GM19455 (cell line): ENCODE data around the gene TAS2R14.

ENCODE experiments used
- ATAC-seq: cut with Tn5 transposase; IDR thresholded peaks from one replicate; pipeline ENCODE4 v1.9.1; 2021; ENCODE audit not compliant: unreplicated experiment

The TAS2R14 gene, protein sequence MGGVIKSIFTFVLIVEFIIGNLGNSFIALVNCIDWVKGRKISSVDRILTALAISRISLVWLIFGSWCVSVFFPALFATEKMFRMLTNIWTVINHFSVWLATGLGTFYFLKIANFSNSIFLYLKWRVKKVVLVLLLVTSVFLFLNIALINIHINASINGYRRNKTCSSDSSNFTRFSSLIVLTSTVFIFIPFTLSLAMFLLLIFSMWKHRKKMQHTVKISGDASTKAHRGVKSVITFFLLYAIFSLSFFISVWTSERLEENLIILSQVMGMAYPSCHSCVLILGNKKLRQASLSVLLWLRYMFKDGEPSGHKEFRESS

GRCh38 chr12:10939163-10939562 is at the start of gene TAS2R14:
TSS of gene TAS2R14 (minus strand) at chr12:10939263. CDS start at chr12:10939207, 56 bp downstream.
- no peak for ATAC-seq

DNA sequence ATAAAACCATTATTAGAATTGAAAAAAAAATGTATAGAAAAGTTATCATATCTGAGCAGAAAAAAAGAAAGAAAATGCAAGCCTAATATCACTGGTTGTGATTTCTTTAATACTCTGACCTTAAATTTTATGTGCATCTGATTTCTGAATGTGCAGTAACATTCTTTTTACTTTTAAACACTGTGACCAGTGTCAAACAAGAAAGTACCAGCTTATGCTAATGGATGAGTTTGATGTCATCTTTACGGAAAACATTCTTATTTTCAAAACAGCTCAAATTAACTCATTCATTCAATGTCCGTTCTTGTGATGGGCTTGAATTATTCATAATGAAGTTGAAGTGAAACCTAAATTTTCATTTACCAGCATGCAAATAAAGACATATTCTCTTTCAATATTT is 47.7 kb upstream of the TAS2R14 start, which contains the start of gene TAS2R50:
Gene TAS2R50 (minus strand): TSS at position 101 of the 400 bp plus-strand sequence. CDS start 52 bp downstream, at position 49.
- ATAC-seq = no peak

DNA sequence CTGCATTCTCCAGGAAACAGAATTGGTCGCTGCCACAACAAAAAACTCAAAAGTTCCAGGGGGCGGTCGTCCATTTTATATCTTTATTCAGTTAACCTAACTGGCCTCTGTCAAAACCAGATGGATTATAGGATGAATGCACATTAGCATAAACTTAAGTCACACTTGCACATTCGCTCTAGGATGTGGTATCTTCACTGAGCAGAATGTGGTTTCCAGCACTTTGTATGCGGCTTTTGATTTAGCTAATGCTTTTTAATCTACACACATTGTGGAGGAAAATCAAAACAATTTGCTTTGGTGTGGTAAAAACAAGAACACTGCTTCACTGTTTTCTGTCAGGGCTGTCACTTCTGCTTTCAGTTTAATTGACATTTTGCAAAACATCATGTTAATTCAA is 43.2 kb upstream of the TAS2R14 start:
- no peak for ATAC-seq

- no peak for ATAC-seq
Measured at GRCh38 chr12:10974965-10975364, 35.9 kb upstream of the TAS2R14 start.

DNA sequence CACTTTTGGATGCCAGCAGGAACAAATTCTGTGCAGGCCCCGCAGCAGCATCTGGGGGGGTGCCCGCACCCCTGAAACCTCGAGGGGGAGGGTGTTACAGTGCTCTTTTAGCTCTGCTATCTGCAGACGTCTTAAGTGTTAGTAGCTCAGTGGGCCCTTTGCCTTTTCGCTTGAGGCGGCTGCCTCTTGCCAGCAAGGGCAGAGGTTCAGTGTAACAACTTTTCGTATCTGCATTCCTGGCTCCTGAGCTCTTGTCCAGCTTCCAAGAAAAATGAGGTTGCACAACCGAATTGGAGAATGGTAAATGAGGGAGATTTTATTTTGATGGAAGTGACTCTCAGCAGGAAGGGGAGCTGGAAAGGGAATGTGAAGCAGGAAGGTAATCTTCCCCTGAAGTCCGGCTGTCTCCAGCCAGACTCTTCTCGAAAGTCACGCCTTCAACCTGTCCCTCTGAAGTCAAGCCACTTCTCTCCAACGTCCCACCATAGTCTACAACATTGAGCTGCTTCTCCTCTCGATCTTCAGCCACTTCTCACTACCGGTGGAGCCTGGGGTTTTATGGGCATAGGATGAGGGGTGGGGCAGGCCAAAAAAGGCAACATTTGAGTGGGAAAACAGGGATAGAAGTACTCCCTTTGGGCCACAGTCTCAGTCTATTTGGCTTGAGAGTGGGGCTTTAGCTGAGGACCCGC is 29.8 kb upstream of the TAS2R14 start:
- ATAC-seq = no peak

DNA sequence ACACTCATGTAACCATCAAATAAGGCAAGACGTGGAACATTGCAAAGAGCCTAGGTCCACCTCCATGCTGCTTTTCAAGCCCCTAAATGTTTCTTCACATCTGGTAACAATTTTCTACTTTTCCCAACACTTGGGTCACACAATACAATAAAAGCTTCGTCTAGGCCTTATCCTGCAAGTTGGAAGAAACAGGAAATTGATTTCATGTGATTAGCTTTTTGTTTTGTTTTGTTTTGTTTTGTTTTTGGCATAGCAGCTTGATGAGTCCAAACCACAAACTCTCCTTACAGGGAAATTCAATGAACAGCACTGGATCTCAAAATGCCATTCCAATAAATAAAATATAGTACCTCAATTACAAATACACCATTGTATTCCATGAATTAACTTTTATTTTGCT is 28.3 kb upstream of the TAS2R14 start:
- no peak for ATAC-seq

- no peak for ATAC-seq
Measured at GRCh38 chr12:10966314-10966713, 27.3 kb upstream of the TAS2R14 start.

DNA sequence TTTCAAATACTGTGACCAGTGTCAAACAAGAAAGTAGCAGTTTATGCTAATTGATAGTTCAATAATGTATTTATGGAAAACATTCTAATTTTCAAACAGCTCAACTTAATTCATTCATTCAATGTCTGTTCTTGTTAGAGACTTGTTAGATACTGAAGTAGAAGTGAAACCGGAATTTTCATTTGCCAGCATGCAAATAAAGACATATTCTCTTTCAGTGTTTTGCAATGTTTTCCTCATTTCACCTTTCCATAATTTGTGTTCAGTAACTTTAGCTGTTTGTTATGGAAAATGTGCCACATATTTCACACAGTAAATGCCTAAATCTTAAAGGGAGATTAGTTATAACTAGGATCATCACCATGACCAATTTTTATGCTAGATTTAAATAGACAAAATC is 26.4 kb upstream of the TAS2R14 start:
- ATAC-seq = no peak

GRCh38 chr12:10960211-10960610 is 21.1 kb upstream of the TAS2R14 start:
- no peak for ATAC-seq

- no peak for ATAC-seq
Measured at GRCh38 chr12:10959804-10960203, 20.7 kb upstream of the TAS2R14 start.

DNA sequence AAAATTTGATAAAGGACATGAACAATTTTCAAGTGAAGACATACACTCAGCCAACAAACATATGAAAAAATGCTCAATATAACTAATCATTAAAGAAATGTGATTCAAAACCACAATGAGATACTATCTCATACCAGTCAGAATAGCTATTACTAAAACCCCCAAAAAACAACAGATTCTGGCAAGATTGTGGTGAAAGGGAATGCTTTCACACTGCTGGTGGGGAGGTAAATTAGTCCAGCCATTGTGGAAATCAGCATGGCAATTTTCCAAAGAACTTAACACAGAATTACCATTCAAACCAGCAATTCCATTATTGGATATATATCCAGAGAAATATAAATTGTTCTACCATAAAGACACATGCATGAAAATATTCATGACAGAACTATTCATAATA is 18.7 kb upstream of the TAS2R14 start:
- ATAC-seq = no peak

DNA sequence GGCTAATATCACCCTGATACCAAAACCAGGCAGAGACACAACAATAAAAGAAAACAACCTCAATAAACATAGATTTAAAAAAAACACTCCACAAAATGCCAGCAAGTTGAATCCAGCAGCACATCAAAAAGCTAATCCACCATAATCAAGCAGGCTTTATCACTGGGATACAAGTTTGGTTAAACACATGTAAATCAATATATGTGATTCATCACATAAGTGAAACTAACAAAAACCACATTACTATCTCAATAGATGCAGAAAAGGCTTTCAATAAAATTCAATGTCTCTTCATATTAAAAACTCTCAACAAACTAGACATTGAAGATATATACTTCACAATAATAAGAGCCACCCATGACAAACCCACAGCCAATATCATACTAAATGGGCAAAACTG is 17.0 kb upstream of the TAS2R14 start:
- no peak for ATAC-seq

- ATAC-seq = no peak
Measured at GRCh38 chr12:10952645-10953044, 13.6 kb upstream of the TAS2R14 start.

GRCh38 chr12:10943167-10943566 is 4.1 kb upstream of the TAS2R14 start:
- ATAC-seq = no peak

- no peak for ATAC-seq
Measured at GRCh38 chr12:10941916-10942607, 3.0 kb upstream of the TAS2R14 start.

- no peak for ATAC-seq
Measured at GRCh38 chr12:10941369-10941768, 2.3 kb upstream of the TAS2R14 start.

GRCh38 chr12:10940389-10940788 is 1.3 kb upstream of the TAS2R14 start:
- no peak for ATAC-seq

- ATAC-seq = no peak
Measured at GRCh38 chr12:10936506-10936905, 2.6 kb downstream of the TAS2R14 start.

DNA sequence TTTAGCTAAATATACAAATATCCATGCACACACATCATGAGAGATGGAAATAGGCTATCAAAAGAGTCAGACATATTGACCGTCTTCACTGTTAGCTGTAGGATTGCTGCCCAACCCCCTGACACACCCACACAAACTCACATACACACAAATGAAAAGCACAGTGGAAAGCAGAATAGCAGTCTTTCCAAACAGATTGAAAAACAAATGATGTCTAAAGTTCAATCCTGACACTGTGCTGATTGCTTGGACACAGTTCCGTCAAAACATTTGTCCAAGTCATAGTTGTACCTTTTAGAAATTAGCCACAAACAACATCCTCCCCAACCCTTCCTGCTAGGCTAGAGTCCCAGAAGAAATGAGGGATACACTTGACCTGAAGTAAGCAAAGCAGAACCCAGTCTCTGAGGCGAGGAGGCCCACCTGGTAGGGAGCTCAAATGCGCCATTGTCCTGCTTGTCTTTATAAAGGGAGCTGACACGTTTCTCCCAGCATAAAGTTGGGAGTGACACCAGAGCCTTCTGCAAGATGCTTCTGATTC is 10.2 kb downstream of the TAS2R14 start, which contains the start of gene PRH2:
Gene PRH2 (plus strand): TSS at position 491 of the 541 bp plus-strand sequence. CDS start 38 bp downstream, at position 529.
- ATAC-seq = no peak

GRCh38 chr12:10926269-10926668 is 12.8 kb downstream of the TAS2R14 start:
- ATAC-seq = no peak

GRCh38 chr12:10919809-10920208 is 19.3 kb downstream of the TAS2R14 start:
- ATAC-seq = no peak
